ENCODE results near the gene BPHL. TPM values are rescaled to one million over a fixed set of nuclear protein-coding genes. Genes with fewer than 3 reads are reported as not detected.

Gene BPHL
- total and polyA plus RNA-seq, 2 donors (not counting 1 experiment from before 2014, with no cell fraction given): 10.3 to 14.3 TPM

GRCh38 chr6:3193102-3193849 is 74.8 kb downstream of the BPHL start:
- no peaks in the 10 kb centered on the region for H3K4me1 Mint-ChIP-seq
- TF ChIP-seq EZH2 (IDR thresholded peaks at IDR 0.05; ENCODE audit: borderline replicate concordance, insufficient read depth, low read depth, low read length, poor library complexity, severe bottlenecking): no peak
- TF ChIP-seq CTCF (IDR thresholded peaks at IDR 0.05): no peak
- peaks cover 6% of the 10 kb centered on the region for H3K27me3 Mint-ChIP-seq
- H3K4me2 ChIP-seq (replicated peaks; ENCODE audit: low read depth, low read length, poor library complexity, severe bottlenecking): no peak overlapping the region
- no peak overlapping the region for H3K4me3 ChIP-seq (ENCODE audit: control extremely low read depth in 1 of 5, extremely low read depth in 1 of 5, insufficient read depth in 1 of 5, low read depth in 2 of 5, low read length in 4 of 5)
- H3K9ac ChIP-seq (ENCODE audit: low read length): no peak overlapping the region
- no peak overlapping the region for H2AFZ ChIP-seq (ENCODE audit: insufficient read depth, low read depth, low read length, poor library complexity, severe bottlenecking)
- no peaks in the 10 kb centered on the region for H3K4me1 ChIP-seq (ENCODE audit: control insufficient read depth in 2 of 2, insufficient read depth in 2 of 2, low read length in 2 of 2)
- ChIA-PET CTCF (no interaction called here), POLR2A (interaction anchor here (0.7 kb wide), 1 partner anchor 29 kb away, joined by 6 read pairs; no protein-coding TSS in a partner anchor)
- no peaks in the 10 kb centered on the region for H3K27me3 ChIP-seq (replicated peaks in 1 of 4; ENCODE audit: control extremely low read depth in 1 of 4, control insufficient read depth in 3 of 4, insufficient read depth in 4 of 4, low read length in 3 of 4)
- DNase-seq: no peak
- no peaks in the 10 kb centered on the region for H3K36me3 ChIP-seq (replicated peaks in 1 of 2; ENCODE audit: control extremely low read depth in 1 of 2, control insufficient read depth in 1 of 2, extremely low read depth in 1 of 2, insufficient read depth in 2 of 2, low read length in 1 of 2)
- peaks cover 0 to 7% (median 0%) of the 10 kb centered on the region in 3 donors for H3K9me3 ChIP-seq (ENCODE audit: control extremely low read depth in 1 of 3, control insufficient read depth in 2 of 3, insufficient read depth in 1 of 3, low read length in 2 of 3)
- 95% methylated on average over 20 of the region's 23 CpGs for WGBS (ENCODE audit: insufficient coverage)
- intact Hi-C loops (cut with micrococcal nuclease): no loop called here
- no peak for ATAC-seq (ENCODE audit: low read depth)
- no peaks in the 10 kb centered on the region for H3K79me2 ChIP-seq (ENCODE audit: control insufficient read depth, insufficient read depth, low read length)
- H4K20me1 ChIP-seq (ENCODE audit: control insufficient read depth, insufficient read depth, low read length, poor library complexity, severe bottlenecking): no peaks in the 10 kb centered on the region
- H3K27ac ChIP-seq (ENCODE audit: low read length in 2 of 2): no peak overlapping the region
- H3K27ac Mint-ChIP-seq: no peak overlapping the region
- H3K4me3 Mint-ChIP-seq: no peak overlapping the region
- H3K9me3 Mint-ChIP-seq (ENCODE audit: insufficient read depth): no peaks in the 10 kb centered on the region
